Psoas muscle (tissue), 8 donors: ENCODE results near the gene ATP8A1. TPM values are rescaled to one million over a fixed set of nuclear protein-coding genes. Genes with fewer than 3 reads are reported as not detected.
"Not testable (repeated sequence)": the region's sequence is repeated elsewhere in the genome, so short reads cannot be mapped to it uniquely, and the experiment has no call there.

ENCODE experiments used
- ATAC-seq, 4 donors: fragments of 200-7000 bp; cut with Tn5 transposase; one replicate each; pipeline ENCODE4 v1.9.1; 2020; ENCODE audit warnings: moderate library complexity in 3 of 4, mild to moderate bottlenecking in 2 of 4
- DNase-seq, 2 donors: peaks; one replicate each; pipeline ENCODE4 v3.0.0-alpha.2; 2020
- H3K27ac ChIP-seq: fragments of 200-600 bp; one replicate; pipeline ENCODE4 v1.8.0; 2022
- H3K27me3 ChIP-seq, 3 donors: fragments of 200-600 bp in 1 of 3; one replicate each; pipeline versions ENCODE4 v1.6.1 to v1.8.0; 2013 to 2022; ENCODE audit warnings: low read length in 2 of 3, mild to moderate bottlenecking in 2 of 3, moderate library complexity in 1 of 3; ENCODE audit not compliant: insufficient read depth in 3 of 3
- H3K36me3 ChIP-seq, 2 donors: fragments of 200-600 bp in 1 of 2; one replicate each; pipeline versions ENCODE4 v1.6.1 to v1.8.0; 2013 to 2022; ENCODE audit warnings: low read depth in 1 of 2, mild to moderate bottlenecking in 1 of 2, moderate library complexity in 1 of 2; ENCODE audit not compliant: insufficient read depth in 1 of 2
- H3K4me1 ChIP-seq: fragments of 200-600 bp; one replicate; pipeline ENCODE4 v1.8.0; 2022
- H3K4me3 ChIP-seq: fragments of 200-600 bp; one replicate; pipeline ENCODE4 v1.8.0; 2022; ENCODE audit warnings: mild to moderate bottlenecking
- H3K9me3 ChIP-seq: fragments of 200-600 bp; one replicate; pipeline ENCODE4 v1.8.0; 2022
- CTCF ChIP-seq: fragments of 200-600 bp; IDR thresholded peaks from one replicate; pipeline ENCODE4 v1.8.0; 2022; ENCODE audit warnings: antibody characterized with exemption
- WGBS, 3 donors: extraction: QIAGEN DNeasy Blood & Tissue Kit; methylation state at CpG; one replicate each; pipeline versions ENCODE4 v1.1.6 to v1.1.7; 2013; 5-methylcytosine and 5-hydroxymethylcytosine counted together
- intact Hi-C, 2 donors: fragments of 100-400 bp; cut with DNase I; formaldehyde crosslinking; loops; one replicate each; pipeline versions ENCODE4 v1.11.0 to v1.14.2; 2022
- polyA plus RNA-seq, 3 donors: library from polyadenylated mRNA; stranded (reverse); fragments of 200-250 nt; gene quantifications; one replicate each; pipeline ENCODE4 v1.2.3, GENCODE V29; 2013
- total RNA-seq, 4 donors: library from RNA; stranded (reverse); fragmentation: NEBNext Ultra II Directional in 2 of 4; extraction: Animal tissue kit (Norgen Biotek cat#: 25700) in 2 of 4; gene quantifications; one replicate each; pipeline versions ENCODE4 v1.2.1 to v1.2.4, GENCODE V29; 2021 to 2023
- donor health status: healthy with polysubstance abuse.
- donor health status: DM: no; HTN: no; CAD: no; lungs with moderate emphysema.
- donor health status: Bipolar disorder and iron deficiency.
- donor health status: healthy.
- donor health status: DM: yes; HTN: yes; CAD: no.
- donor health status: DM: no; HTN: no; CAD: no.
- donor health status: DM: no; HTN: no; CAD: no.
- donor health status: DM: yes; HTN: yes; CAD: no.

ATP8A1 gene
- total and polyA plus RNA-seq, 7 donors: 2.2 to 26.5 (median 14.7) TPM

GRCh38 chr4:42653626-42654560, 3.0 kb downstream of the ATP8A1 start:
- ATAC-seq (peak in 2 of 4 donors; percentile 8 to 10), DNase-seq (no peak)
- Histone ChIP-seq H3K36me3 (no peaks in the 10 kb centered on the region), H3K4me1 (peaks cover 40% of the 10 kb centered on the region), H3K27ac (peak overlapping the region; percentile 91), H3K9me3 (no peaks in the 10 kb centered on the region), H3K27me3 (no peaks in the 10 kb centered on the region), H3K4me3 (peak overlapping the region; percentile 88)
- WGBS, 3 donors: 47 to 63% (median 49%) methylated on average over 8 of the region's 8 CpGs
- no peak for TF ChIP-seq CTCF
- intact Hi-C loops: no loop called here

GRCh38 chr4:42652529-42653231, 4.2 kb downstream of the ATP8A1 start:
- DNase-seq, H3K4me3 ChIP-seq, H3K9me3 ChIP-seq, H3K36me3 ChIP-seq, H3K27me3 ChIP-seq, intact Hi-C loops, ATAC-seq: not testable (repeated sequence)
- peak overlapping the region; percentile 91 for H3K27ac ChIP-seq
- peaks cover 36% of the 10 kb centered on the region for H3K4me1 ChIP-seq
- 69 to 72% (median 71%) methylated on average over 10 of the region's 10 CpGs for WGBS, 3 donors

GRCh38 chr4:42649870-42650269, 7.0 kb downstream of the ATP8A1 start:
- intact Hi-C loops: no loop called here
- H3K4me1 ChIP-seq: peaks cover 53% of the 10 kb centered on the region
- H3K27ac ChIP-seq: peak overlapping the region; percentile 56
- DNase-seq (no peak), ATAC-seq (no peak)
- WGBS, 3 donors: 66 to 77% (median 66%) methylated on average over 4 of the region's 4 CpGs
- no peak overlapping the region for H3K4me3 ChIP-seq
- H3K9me3 ChIP-seq: no peaks in the 10 kb centered on the region
- no peaks in the 10 kb centered on the region for H3K27me3 ChIP-seq
- no peaks in the 10 kb centered on the region for H3K36me3 ChIP-seq
- TF ChIP-seq CTCF: no peak

- no peak for ATAC-seq
- intact Hi-C loops: no loop called here
- peaks cover 58% of the 10 kb centered on the region for H3K4me1 ChIP-seq
- DNase-seq: no peak
- no peak for TF ChIP-seq CTCF
- WGBS, 3 donors: 67 to 83% (median 75%) methylated on average over 2 of the region's 2 CpGs
- H3K4me3 ChIP-seq: no peak overlapping the region
- no peaks in the 10 kb centered on the region for H3K27me3 ChIP-seq
- H3K9me3 ChIP-seq: no peaks in the 10 kb centered on the region
- H3K36me3 ChIP-seq: no peaks in the 10 kb centered on the region
- peak overlapping the region; percentile 90 for H3K27ac ChIP-seq
Measured at GRCh38 chr4:42646999-42647541, 9.8 kb downstream of the ATP8A1 start.
